OCI-LY1 (cell line): ENCODE data around the gene PAFAH2.

Experiments
- CTCF ChIP-seq: fragments of 200-600 bp; sonication (generic), shearing (Covaris generic); IDR thresholded peaks from 2 replicates; pipeline ENCODE4 v1.5.1; 2017; ENCODE audit warnings: mild to moderate bottlenecking, antibody characterized with exemption, low read length, moderate library complexity, mixed read lengths
- EZH2 ChIP-seq: fragments of 200-600 bp; sonication (generic), shearing (Covaris generic); IDR thresholded peaks from 2 replicates; pipeline ENCODE4 v1.8.0; 2017; ENCODE audit warnings: borderline replicate concordance, mixed run types, mild to moderate bottlenecking, antibody characterized with exemption, low read length, moderate library complexity, mixed read lengths

- TF ChIP-seq CTCF (no peak), EZH2 (no peak)
Observed at GRCh38 chr1:26037904-26038303, 40.0 kb upstream of the PAFAH2 start.
